Measurements from ENCODE around the gene SMIM28. TPM values are rescaled to one million over a fixed set of nuclear protein-coding genes. Genes with fewer than 3 reads are reported as not detected.

SMIM28 gene
- total RNA-seq, 1 experiment from 2014 or later = not detected

- H3K27ac ChIP-seq (ENCODE audit: low read length) = no peak overlapping the region
- H3K27me3 ChIP-seq (ENCODE audit: control insufficient read depth, insufficient read depth, low read length) = no peaks in the 10 kb centered on the region; the same call in 1 of the 2 replicates
- BruUV-seq (replicated peaks) = no TSS peak
- intact Hi-C loops (cut with micrococcal nuclease; ENCODE audit: unreplicated experiment) (no loop called here), in situ Hi-C loops (cut with HindIII; ENCODE audit: low pct_unique_long_range_greater_than_20kb, low sequenced_read_pairs) (no loop called here)
- H3K4me1 ChIP-seq (ENCODE audit: control insufficient read depth, insufficient read depth, low read length) = no peaks in the 10 kb centered on the region
- H3K36me3 ChIP-seq (ENCODE audit: control insufficient read depth, insufficient read depth, low read length) = no peaks in the 10 kb centered on the region
- no peak for TF ChIP-seq SIN3A (IDR thresholded peaks at IDR 0.05; ENCODE audit: borderline replicate concordance, insufficient read depth, low read depth, low read length)
- TF ChIP-seq, protein P1, sequence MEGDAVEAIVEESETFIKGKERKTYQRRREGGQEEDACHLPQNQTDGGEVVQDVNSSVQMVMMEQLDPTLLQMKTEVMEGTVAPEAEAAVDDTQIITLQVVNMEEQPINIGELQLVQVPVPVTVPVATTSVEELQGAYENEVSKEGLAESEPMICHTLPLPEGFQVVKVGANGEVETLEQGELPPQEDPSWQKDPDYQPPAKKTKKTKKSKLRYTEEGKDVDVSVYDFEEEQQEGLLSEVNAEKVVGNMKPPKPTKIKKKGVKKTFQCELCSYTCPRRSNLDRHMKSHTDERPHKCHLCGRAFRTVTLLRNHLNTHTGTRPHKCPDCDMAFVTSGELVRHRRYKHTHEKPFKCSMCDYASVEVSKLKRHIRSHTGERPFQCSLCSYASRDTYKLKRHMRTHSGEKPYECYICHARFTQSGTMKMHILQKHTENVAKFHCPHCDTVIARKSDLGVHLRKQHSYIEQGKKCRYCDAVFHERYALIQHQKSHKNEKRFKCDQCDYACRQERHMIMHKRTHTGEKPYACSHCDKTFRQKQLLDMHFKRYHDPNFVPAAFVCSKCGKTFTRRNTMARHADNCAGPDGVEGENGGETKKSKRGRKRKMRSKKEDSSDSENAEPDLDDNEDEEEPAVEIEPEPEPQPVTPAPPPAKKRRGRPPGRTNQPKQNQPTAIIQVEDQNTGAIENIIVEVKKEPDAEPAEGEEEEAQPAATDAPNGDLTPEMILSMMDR (IDR thresholded peaks at IDR 0.05) = no peak
- no peak for TF ChIP-seq TCF7L2 (IDR thresholded peaks at IDR 0.05; ENCODE audit: low read depth, low read length)
- no peak for TF ChIP-seq POLR2AphosphoS5 (IDR thresholded peaks at IDR 0.05; ENCODE audit: low read depth, low read length)
- TF ChIP-seq, protein P2, sequence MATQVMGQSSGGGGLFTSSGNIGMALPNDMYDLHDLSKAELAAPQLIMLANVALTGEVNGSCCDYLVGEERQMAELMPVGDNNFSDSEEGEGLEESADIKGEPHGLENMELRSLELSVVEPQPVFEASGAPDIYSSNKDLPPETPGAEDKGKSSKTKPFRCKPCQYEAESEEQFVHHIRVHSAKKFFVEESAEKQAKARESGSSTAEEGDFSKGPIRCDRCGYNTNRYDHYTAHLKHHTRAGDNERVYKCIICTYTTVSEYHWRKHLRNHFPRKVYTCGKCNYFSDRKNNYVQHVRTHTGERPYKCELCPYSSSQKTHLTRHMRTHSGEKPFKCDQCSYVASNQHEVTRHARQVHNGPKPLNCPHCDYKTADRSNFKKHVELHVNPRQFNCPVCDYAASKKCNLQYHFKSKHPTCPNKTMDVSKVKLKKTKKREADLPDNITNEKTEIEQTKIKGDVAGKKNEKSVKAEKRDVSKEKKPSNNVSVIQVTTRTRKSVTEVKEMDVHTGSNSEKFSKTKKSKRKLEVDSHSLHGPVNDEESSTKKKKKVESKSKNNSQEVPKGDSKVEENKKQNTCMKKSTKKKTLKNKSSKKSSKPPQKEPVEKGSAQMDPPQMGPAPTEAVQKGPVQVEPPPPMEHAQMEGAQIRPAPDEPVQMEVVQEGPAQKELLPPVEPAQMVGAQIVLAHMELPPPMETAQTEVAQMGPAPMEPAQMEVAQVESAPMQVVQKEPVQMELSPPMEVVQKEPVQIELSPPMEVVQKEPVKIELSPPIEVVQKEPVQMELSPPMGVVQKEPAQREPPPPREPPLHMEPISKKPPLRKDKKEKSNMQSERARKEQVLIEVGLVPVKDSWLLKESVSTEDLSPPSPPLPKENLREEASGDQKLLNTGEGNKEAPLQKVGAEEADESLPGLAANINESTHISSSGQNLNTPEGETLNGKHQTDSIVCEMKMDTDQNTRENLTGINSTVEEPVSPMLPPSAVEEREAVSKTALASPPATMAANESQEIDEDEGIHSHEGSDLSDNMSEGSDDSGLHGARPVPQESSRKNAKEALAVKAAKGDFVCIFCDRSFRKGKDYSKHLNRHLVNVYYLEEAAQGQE (IDR thresholded peaks at IDR 0.05; ENCODE audit: insufficient read depth in 1 of 2, low read depth in 2 of 2, low read length in 1 of 2) = no peak
- ChIA-PET CTCF (no interaction called here), POLR2A (no interaction called here)
- H3K4me3 ChIP-seq (ENCODE audit: low read depth in 2 of 2, low read length in 2 of 2) = no peak overlapping the region
- DNase-seq (ENCODE audit: low read depth, low spot score) (no peak), ATAC-seq (no peak)
- H3K9me3 ChIP-seq (ENCODE audit: control insufficient read depth, insufficient read depth, low read depth, low read length) = no peaks in the 10 kb centered on the region
These were observed 6.0 kb upstream of the SMIM28 start for GRCh38 chr6:138371720-138372119.

- POLR2A ChIA-PET = no interaction called here
- H3K9me3 ChIP-seq (ENCODE audit: control insufficient read depth, insufficient read depth, low read depth, low read length) = no peaks in the 10 kb centered on the region
- ATAC-seq (no peak), DNase-seq (ENCODE audit: low read depth, low spot score) (no peak)
- H3K4me1 ChIP-seq (ENCODE audit: control insufficient read depth, insufficient read depth, low read length) = no peaks in the 10 kb centered on the region
- in situ Hi-C loops (cut with HindIII; ENCODE audit: low pct_unique_long_range_greater_than_20kb, low sequenced_read_pairs) (no loop called here), intact Hi-C loops (cut with micrococcal nuclease; ENCODE audit: unreplicated experiment) (no loop called here)
- CTCF ChIA-PET = no interaction called here
- TF ChIP-seq, protein P1 (IDR thresholded peaks at IDR 0.05) = no peak
- TF ChIP-seq SIN3A (IDR thresholded peaks at IDR 0.05; ENCODE audit: borderline replicate concordance, insufficient read depth, low read depth, low read length) = no peak
- TF ChIP-seq, protein P2 (IDR thresholded peaks at IDR 0.05; ENCODE audit: insufficient read depth in 1 of 2, low read depth in 2 of 2, low read length in 1 of 2) = no peak
- TF ChIP-seq TCF7L2 (IDR thresholded peaks at IDR 0.05; ENCODE audit: low read depth, low read length) = no peak
- TF ChIP-seq POLR2AphosphoS5 (IDR thresholded peaks at IDR 0.05; ENCODE audit: low read depth, low read length) = no peak
- no peaks in the 10 kb centered on the region for H3K36me3 ChIP-seq (ENCODE audit: control insufficient read depth, insufficient read depth, low read length)
- no peak overlapping the region for H3K4me3 ChIP-seq (ENCODE audit: low read depth in 2 of 2, low read length in 2 of 2)
- H3K27me3 ChIP-seq (ENCODE audit: control insufficient read depth, insufficient read depth, low read length) = no peaks in the 10 kb centered on the region; the same call in 1 of the 2 replicates
- no peak overlapping the region for H3K27ac ChIP-seq (ENCODE audit: low read length)
- no TSS peak for BruUV-seq (replicated peaks)
These were observed 4.8 kb upstream of the SMIM28 start for GRCh38 chr6:138372711-138373463.

All from Panc1 (cell line).